22Rv1 (cell line): ENCODE results near the gene TBCEL.

Source experiments
- CTCF ChIP-seq: fragments of 450-650 bp; IDR thresholded peaks from 2 replicates; pipeline ENCODE4 v1.5.1; 2017; ENCODE audit warnings: mild to moderate bottlenecking
- ZFX ChIP-seq: fragments of 450-650 bp; IDR thresholded peaks from 2 replicates; pipeline ENCODE4 v1.6.1; 2017; ENCODE audit warnings: antibody characterized with exemption, borderline replicate concordance

- TF ChIP-seq CTCF = no peak
- no peak for TF ChIP-seq ZFX
Measured at GRCh38 chr11:121099364-121099763, 75.5 kb downstream of the TBCEL start.
